Rectal smooth muscle tissue (tissue), 1 donor: ENCODE data around the gene ABCG1.

Experiments
- H3K27ac ChIP-seq: one replicate; pipeline ENCODE4 v1.7.0; 2013; ENCODE audit warnings: low read depth, low read length, inconsistent platforms
- H3K27me3 ChIP-seq: one replicate; pipeline ENCODE4 v1.7.0; 2013; ENCODE audit warnings: low read length; ENCODE audit not compliant: control insufficient read depth, insufficient read depth
- H3K36me3 ChIP-seq: one replicate; pipeline ENCODE4 v1.7.0; 2013; ENCODE audit warnings: low read length; ENCODE audit not compliant: control insufficient read depth, insufficient read depth
- H3K4me1 ChIP-seq: one replicate; pipeline ENCODE4 v1.7.0; 2013; ENCODE audit warnings: low read length; ENCODE audit not compliant: control insufficient read depth, insufficient read depth
- H3K4me3 ChIP-seq: one replicate; pipeline ENCODE4 v1.7.0; 2013; ENCODE audit warnings: low read length
- H3K9ac ChIP-seq: one replicate; pipeline ENCODE4 v1.7.0; 2013; ENCODE audit warnings: low read length

The ABCG1 gene

GRCh38 chr21:42337276-42337675, 118.3 kb downstream of the ABCG1 start:
- no peak overlapping the region for H3K9ac ChIP-seq
- no peak overlapping the region for H3K4me3 ChIP-seq
- no peaks in the 10 kb centered on the region for H3K36me3 ChIP-seq
- no peaks in the 10 kb centered on the region for H3K4me1 ChIP-seq
- H3K27me3 ChIP-seq = no peaks in the 10 kb centered on the region
- H3K27ac ChIP-seq = no peak overlapping the region

GRCh38 chr21:42337830-42338728, 119.1 kb downstream of the ABCG1 start:
- H3K9ac ChIP-seq = no peak overlapping the region
- H3K27me3 ChIP-seq = no peaks in the 10 kb centered on the region

GRCh38 chr21:42338729-42339715, 120.1 kb downstream of the ABCG1 start:
- Histone ChIP-seq H3K9ac (no peak overlapping the region), H3K4me1 (no peaks in the 10 kb centered on the region), H3K36me3 (no peaks in the 10 kb centered on the region), H3K27me3 (no peaks in the 10 kb centered on the region), H3K4me3 (no peak overlapping the region), H3K27ac (no peak overlapping the region)

More at GRCh38 chr21:42337830-42338728, 119.1 kb downstream of the ABCG1 start:
- no peak overlapping the region for H3K27ac ChIP-seq
- no peaks in the 10 kb centered on the region for H3K4me1 ChIP-seq
- no peak overlapping the region for H3K4me3 ChIP-seq
- H3K36me3 ChIP-seq = no peaks in the 10 kb centered on the region

GRCh38 chr21:42340187-42341050, 121.5 kb downstream of the ABCG1 start:
- H3K27me3 ChIP-seq = no peaks in the 10 kb centered on the region
- H3K27ac ChIP-seq = no peak overlapping the region
- no peaks in the 10 kb centered on the region for H3K4me1 ChIP-seq
- H3K36me3 ChIP-seq = no peaks in the 10 kb centered on the region
- H3K4me3 ChIP-seq = no peak overlapping the region
- H3K9ac ChIP-seq = no peak overlapping the region

- Histone ChIP-seq H3K36me3 (no peaks in the 10 kb centered on the region), H3K27ac (no peak overlapping the region), H3K4me3 (no peak overlapping the region), H3K9ac (no peak overlapping the region), H3K4me1 (no peaks in the 10 kb centered on the region), H3K27me3 (no peaks in the 10 kb centered on the region)
Observed at GRCh38 chr21:42341776-42342542, 123.0 kb downstream of the ABCG1 start.

- Histone ChIP-seq H3K27ac (no peak overlapping the region), H3K9ac (no peak overlapping the region), H3K27me3 (no peaks in the 10 kb centered on the region), H3K36me3 (no peaks in the 10 kb centered on the region), H3K4me1 (no peaks in the 10 kb centered on the region), H3K4me3 (no peak overlapping the region)
Observed at GRCh38 chr21:42343101-42343500, 124.2 kb downstream of the ABCG1 start.

GRCh38 chr21:42343556-42343955, 124.6 kb downstream of the ABCG1 start:
- Histone ChIP-seq H3K4me1 (no peaks in the 10 kb centered on the region), H3K27me3 (no peaks in the 10 kb centered on the region), H3K9ac (no peak overlapping the region)

GRCh38 chr21:42343963-42344510, 125.1 kb downstream of the ABCG1 start:
- Histone ChIP-seq H3K9ac (no peak overlapping the region), H3K27me3 (no peaks in the 10 kb centered on the region), H3K4me3 (no peak overlapping the region), H3K36me3 (no peaks in the 10 kb centered on the region), H3K4me1 (no peaks in the 10 kb centered on the region), H3K27ac (no peak overlapping the region)

More at GRCh38 chr21:42343556-42343955, 124.6 kb downstream of the ABCG1 start:
- no peaks in the 10 kb centered on the region for H3K36me3 ChIP-seq
- H3K27ac ChIP-seq = no peak overlapping the region
- H3K4me3 ChIP-seq = no peak overlapping the region

- Histone ChIP-seq H3K4me3 (no peak overlapping the region), H3K27ac (no peak overlapping the region), H3K4me1 (no peaks in the 10 kb centered on the region), H3K27me3 (no peaks in the 10 kb centered on the region), H3K36me3 (no peaks in the 10 kb centered on the region), H3K9ac (no peak overlapping the region)
Observed at GRCh38 chr21:42344631-42345030, 125.7 kb downstream of the ABCG1 start.

GRCh38 chr21:42346441-42346840, 127.5 kb downstream of the ABCG1 start:
- Histone ChIP-seq H3K27me3 (no peaks in the 10 kb centered on the region), H3K4me1 (no peaks in the 10 kb centered on the region), H3K36me3 (no peaks in the 10 kb centered on the region), H3K27ac (no peak overlapping the region), H3K4me3 (no peak overlapping the region), H3K9ac (no peak overlapping the region)
